SH-SY5Y (cell line): ENCODE measurements around the gene SERTAD2.

Experiments
- GATA2 ChIP-seq: IDR thresholded peaks from 2 replicates; pipeline ENCODE4 v1.6.1; 2011; ENCODE audit warnings: mild to moderate bottlenecking, low read depth, low read length
- GATA3 ChIP-seq: IDR thresholded peaks from 2 replicates; pipeline ENCODE4 v1.6.1; 2011; ENCODE audit warnings: low read depth, mild to moderate bottlenecking, low read length, moderate library complexity

Gene SERTAD2

GRCh38 chr2:64634345-64635267 is 19.1 kb downstream of the SERTAD2 start:
- TF ChIP-seq GATA3: no peak
- no peak for TF ChIP-seq GATA2

- TF ChIP-seq GATA2 (no peak), GATA3 (no peak)
Measured at GRCh38 chr2:64632835-64633819, 20.6 kb downstream of the SERTAD2 start.

GRCh38 chr2:64631771-64632170 is 21.9 kb downstream of the SERTAD2 start:
- no peak for TF ChIP-seq GATA3
- TF ChIP-seq GATA2: no peak

- TF ChIP-seq GATA3 (no peak), GATA2 (no peak)
Measured at GRCh38 chr2:64630752-64631151, 23.0 kb downstream of the SERTAD2 start.

- peak; percentile 56 for TF ChIP-seq GATA2
- no peak for TF ChIP-seq GATA3
Measured at GRCh38 chr2:64629875-64630274, 23.8 kb downstream of the SERTAD2 start.

GRCh38 chr2:64629329-64629781 is 24.4 kb downstream of the SERTAD2 start:
- no peak for TF ChIP-seq GATA3
- TF ChIP-seq GATA2: no peak

- TF ChIP-seq GATA2 (no peak), GATA3 (no peak)
Measured at GRCh38 chr2:64627860-64628841, 25.6 kb downstream of the SERTAD2 start.

- no peak for TF ChIP-seq GATA2
- TF ChIP-seq GATA3: no peak
Measured at GRCh38 chr2:64626963-64627760, 26.6 kb downstream of the SERTAD2 start.

GRCh38 chr2:64626146-64626809 is 27.4 kb downstream of the SERTAD2 start:
- TF ChIP-seq GATA3 (no peak), GATA2 (no peak)

- TF ChIP-seq GATA3 (no peak), GATA2 (no peak)
Measured at GRCh38 chr2:64625299-64626145, 28.2 kb downstream of the SERTAD2 start.

- no peak for TF ChIP-seq GATA2
- TF ChIP-seq GATA3: no peak
Measured at GRCh38 chr2:64624862-64625261, 28.9 kb downstream of the SERTAD2 start.

- no peak for TF ChIP-seq GATA2
- no peak for TF ChIP-seq GATA3
Measured at GRCh38 chr2:64624108-64624610, 29.6 kb downstream of the SERTAD2 start.
